NCI-H146 treated with DMSO at 0.1 percent for 48 hours (cell line): ENCODE measurements around the gene S100A8.
"Not testable (repeated sequence)": the region's sequence is repeated elsewhere in the genome, so short reads cannot be mapped to it uniquely, and the experiment has no call there.

Experiments used
- DNase-seq: peaks from one replicate; lab custom pipeline; 2025; ENCODE audit not compliant: unreplicated experiment; lab: John Stamatoyannopoulos, UW

Gene S100A8

DNA sequence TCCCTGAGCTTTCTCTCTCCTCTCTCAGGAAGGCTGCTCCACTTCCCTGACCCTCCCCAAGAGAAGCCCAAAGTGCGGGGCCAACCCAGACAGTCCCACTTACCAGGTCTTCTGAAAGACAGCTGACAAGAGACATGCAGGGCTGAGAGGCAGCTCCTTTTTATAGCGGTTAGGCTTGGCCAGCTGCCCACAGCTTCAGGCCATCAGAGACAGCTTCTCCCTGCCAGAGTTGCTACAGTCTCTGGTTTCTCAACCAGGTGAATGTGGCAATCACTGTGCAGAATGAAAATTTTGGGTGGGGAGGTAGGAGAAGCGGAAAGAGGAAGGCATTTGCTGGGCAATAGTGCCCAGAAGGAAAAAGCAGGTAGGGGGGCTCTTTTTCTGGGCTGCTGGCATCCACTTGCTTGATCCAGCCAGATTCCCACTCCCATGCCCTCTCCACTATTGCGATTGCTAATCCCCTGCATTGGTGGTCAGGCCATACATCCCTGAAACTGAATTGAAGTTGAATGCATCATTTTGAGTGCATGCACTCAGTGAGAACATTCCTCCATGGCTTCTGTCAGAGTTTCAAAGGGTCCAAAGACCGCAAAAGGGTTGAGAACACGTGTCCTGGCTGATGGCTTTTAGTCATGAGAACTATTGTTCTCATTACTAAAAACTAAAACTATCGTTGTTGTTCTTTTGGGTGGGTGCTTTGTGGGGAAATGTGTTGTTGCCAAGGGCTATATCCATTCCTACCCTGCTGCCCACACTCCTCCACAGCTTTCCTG lies at the start of gene S100A8:
S100A8 (minus strand) TSS at position 136 of the 773 bp plus-strand sequence. CDS start 538 bp downstream, outside the sequence.
- no peak for DNase-seq

DNA sequence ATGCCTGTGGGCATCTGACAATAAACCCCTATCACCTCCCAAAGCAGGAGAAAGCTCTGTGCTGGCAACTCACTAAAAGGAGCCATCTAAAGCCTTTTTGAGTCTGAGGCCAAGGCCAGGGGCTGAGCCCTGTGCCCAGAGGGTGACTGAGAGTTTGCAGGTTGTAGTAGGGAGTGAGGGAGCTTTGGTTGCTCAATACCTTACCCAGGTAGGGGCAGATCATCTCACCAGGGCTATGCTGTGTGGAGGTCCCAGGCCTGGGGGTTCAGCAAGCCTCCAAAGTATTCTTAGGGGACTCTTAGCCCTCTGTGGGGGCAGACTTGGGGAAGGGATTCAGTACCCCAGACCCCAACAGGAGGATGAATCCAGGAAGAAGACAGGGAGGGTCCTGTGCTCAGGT lies 48.4 kb upstream of the S100A8 start:
- DNase-seq, result no peak

DNA sequence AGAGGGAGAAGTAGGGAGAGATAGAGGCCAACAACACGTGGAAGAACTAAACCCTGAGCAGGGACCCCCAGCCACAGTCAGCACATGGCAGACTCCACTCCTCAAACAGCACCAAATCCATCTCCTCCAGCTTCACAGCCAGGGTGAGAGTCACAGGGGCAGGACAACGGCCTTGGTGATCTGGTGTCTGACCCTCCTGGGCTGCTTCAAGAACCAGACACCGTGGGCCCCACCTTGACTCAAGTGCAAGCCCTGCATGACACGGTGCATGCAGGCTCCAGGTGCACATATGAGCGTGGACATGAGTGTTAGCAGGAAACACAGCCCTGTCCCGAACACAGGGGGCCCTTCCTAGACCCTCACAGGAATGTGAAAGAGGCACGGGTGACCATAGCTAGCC lies 47.7 kb upstream of the S100A8 start:
- no peak for DNase-seq

DNA sequence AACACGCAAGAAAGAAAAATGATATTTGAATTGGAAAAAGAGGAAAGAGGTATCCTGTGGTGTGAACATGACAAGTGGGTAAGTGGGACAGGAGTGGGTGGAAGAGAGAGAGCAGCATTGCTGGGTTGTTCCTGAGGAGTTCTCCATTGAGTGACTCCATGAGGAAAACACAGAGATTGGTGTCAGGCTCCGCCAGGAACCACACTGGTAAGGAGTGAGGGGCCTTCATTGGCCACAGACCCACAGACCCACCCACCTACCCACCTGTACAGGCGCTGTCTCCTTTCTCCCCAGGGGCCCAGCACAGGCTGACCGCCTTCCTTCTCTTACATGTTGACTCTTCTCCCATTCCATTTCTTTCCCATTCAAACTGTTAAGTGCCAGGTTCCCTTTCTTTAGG lies 46.4 kb upstream of the S100A8 start:
- DNase-seq, result no peak

DNA sequence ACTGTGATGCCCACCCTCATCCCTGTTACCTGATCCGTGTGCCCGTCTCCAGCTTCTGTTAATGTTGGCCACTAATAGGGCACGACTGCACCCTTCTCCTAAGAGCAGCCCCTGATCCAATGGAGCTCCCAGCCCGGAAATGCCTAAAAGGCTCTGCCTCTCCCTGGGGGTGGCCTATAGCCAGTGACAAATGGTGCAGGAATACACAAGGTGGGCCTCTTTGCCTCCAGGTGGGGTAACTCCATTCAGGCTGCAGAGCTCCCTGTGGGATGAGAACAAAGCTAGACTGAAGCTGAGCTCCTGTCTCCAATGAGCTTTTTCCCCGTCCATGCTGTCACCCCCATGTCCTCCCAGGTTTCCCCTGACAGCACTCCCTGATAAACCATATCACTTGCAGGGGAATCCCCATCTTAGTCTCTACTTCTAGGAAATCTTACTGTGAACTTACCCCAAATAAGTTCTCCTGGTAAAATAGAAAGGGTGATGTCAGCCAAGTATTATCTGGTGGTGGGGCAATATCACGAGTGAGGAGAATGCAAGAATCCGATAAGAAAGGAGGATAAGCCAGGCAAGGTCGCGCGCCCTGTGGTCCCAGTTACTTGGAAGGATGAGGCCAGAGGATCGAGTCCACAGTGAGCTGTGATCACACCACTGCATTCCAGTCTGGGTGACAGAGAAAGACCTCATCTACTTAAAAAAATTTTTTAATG lies 44.0 kb upstream of the S100A8 start:
- no peak for DNase-seq

DNA sequence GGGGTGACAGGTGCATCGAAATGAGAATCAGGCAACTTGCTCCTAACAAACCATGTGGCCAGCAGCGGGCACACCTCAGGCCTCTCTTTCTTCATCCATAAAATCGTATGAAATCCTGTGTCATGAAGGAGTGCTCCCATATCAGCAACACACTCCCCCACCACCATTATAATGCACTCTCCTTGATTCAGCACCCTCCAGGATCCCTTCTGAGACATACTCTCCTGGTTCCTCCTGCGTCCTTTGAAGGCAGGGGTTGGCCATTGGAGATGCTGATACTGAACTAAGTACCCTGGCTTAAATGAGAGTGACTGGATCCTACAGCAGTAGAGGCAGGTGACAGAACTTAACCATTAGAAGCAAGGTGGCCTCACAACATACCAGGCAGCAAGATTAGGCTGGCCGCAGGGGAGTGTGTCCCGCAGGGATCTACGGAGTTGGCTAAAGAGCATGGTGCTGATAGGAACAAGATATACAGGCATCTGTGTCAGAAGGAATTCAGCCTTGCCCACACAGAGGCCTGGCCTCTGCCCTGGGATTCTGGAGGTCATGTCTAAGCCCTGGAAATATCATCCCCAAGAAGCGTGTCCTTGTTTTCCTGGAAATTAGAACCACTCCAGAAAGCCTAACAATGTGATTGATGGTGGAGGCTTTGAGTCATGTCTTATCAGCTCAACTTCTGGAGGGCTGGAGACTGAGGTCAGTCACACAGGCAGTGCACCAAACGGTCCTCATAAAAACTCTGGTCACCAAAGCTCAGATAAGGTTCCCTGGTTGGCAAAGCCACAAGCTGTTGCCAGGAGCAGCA lies 42.2 kb upstream of the S100A8 start:
- no peak for DNase-seq

DNA sequence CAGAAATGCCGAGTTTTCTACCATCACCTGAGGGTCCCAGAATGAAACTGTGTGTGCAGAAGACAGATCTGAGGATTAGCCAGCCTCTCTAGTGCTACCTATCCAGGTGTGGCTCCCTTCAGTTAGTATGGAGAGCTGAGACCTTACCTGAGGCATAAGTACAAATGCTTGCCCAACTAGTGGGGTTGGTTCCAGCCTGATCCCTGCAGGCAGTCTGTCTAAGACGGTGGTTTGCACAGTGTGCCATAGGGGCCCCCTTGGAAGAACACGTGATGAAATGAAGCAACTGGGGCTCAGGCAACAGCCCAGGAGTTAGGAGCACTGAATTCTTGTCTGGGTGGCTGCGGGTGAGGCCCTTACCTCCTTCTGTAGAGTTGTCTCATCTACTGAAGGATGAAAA lies 41.1 kb upstream of the S100A8 start:
- no peak for DNase-seq

DNA sequence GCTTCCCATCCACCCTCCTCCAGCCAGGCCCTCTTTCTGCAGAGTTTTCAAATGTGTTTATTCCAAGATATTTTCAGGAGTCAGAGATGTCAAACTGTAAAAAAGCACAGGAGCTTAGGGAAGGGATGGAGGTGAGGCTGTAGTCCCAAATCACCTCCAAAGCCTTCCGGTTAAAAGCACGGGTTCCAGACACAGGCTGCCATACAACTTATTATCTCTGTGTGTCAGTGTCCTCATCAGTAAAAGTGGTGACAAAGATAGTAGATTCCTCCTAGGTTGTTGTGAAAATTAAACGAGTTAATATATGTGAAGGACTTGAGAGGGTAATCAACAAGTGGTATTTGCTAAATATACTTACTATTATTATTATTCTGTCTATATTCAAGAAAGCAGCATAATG lies 40.6 kb upstream of the S100A8 start:
- DNase-seq, result no peak

DNA sequence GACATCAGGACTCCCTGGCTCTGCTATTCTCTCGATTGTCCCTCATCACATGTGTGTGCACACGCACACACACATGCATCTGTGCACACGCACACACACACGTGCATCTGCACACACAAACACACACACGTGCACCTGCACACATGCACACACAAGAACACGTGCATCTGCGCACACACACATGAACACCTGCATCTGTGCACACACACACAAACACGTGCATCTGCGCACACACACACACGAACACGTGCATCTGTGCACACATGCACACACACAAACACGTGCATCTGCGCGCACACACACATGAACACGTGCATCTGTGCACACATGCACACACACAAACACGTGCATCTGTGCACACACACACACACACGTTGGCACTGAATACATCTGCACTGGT lies 40.1 kb upstream of the S100A8 start:
- no peak for DNase-seq

DNA sequence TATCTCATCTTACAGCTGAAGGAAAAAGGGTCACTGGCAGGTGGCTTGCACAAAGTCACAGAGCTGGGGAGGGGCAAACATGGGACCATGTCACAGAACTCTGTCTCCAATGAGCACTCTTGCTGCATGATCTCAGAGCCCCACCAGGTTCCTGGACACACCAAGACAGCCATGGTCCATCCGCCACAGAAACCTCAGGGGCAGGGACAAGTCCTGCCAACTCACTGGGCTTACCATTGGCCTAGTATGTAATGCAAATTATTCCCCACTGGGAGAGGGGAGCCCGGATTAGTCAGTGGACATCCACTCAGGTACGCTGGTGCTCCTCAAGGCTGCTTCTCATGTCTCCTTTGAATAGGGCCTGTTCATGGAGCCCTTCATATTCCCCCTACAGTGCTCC lies 39.7 kb upstream of the S100A8 start:
- DNase-seq, result no peak

DNA sequence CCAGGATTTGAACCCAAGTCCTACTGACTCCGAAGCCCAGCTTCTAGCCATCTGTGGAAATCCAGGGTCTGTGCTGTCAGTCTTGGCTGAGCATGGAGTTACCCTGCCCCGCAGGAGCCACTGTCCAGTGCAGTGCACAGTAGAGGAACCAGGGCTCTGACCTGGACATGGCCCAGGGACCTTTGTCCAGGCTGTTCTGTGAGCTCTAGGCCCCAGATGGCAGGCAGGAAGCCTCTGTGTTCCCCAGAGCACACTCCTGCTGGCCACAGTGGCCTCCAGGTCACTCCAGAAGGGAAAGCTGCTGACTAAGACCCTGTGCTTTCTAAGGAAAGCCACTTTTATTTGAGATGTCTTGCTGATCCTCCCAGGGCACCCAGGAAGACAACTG lies 39.3 kb upstream of the S100A8 start:
- no peak for DNase-seq

DNA sequence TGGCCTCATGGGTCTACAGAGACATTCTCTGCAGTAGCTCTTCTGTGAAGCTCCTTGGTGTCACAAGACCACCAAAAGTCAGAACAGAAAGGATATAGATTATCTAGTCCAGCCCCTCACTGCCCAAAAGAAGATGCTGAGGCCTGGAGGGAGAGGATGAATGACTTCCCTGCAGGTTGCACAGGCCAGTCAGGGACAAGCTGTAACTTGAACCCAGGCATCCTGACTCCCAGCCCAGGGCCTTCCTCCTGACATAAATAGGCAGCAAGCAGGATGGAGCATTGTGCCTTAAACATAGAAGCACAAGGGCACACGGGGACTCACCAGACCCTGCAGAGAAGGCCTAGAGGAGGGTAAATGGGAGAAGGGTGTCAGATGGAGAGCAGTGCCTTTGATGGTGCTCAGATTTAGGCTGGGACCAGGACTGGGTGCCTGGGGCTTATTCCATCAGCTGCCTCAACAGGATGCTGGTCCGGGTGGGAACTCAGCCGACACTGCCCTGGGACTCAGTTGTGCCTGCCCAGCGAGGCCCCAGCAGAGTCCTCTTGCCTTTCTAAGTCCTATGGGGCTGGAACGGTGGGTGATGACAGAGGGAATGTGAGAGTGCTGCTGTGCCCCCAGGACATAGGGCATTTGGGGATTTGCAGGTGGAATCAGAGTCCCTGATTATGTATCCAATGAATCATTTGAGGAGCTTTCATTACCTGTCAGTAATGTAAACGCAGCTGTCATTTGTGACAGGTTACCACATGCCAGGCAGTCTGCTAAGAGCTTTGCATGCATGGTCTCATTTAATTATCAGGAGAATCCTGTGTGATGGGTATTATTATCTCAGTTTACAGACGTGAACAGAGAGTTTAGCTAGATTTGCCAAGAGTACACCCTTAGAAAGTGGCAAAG lies 38.6 kb upstream of the S100A8 start:
- DNase-seq, result peak; percentile 93

DNA sequence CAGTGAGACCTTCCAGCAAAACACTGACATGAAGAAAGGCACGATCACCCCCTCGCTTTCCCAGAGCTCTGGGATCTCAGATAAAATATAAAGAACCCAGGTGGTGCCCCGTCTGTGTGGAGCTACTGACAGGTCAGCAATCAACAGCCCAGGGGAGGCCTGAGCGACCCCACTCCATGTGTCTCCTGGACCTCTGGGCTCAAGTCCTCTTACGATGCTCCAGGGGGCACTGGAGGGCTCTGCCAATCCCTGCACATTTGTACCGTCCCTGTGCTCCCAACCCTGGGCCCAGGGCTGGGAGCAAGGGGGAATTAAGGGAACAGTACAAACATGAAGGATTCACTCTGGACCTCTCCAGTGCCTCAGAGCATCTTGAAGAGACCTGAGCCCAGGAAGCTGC lies 37.9 kb upstream of the S100A8 start:
- peak; percentile 29 for DNase-seq

DNA sequence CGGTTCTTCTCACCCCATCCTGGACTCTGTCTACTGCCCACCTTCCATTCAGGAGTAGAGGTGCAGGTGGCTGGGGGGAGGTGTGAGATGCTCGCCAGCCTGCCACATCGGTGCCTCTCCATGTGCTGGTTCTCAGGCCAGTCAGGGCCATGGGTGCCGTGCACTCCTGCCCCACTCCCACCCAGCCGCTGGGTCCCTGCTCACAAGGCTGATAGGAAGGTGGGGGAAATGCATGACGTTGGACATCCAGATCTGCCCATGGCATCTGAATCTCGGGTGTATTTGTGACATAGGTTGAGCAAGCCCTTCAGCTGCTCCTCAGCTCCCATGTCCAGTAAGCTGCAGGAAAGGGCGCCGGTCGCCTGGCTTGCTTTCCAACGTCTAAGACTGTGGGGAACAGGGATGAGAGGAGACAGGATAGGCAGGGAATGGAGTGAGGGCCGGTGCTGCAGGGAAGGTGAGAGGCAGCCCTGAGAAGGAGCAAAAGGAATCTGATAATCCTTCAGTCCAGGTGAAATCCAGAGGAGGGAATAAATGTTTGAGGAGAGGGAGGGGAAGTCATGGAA lies 37.3 kb upstream of the S100A8 start:
- no peak for DNase-seq

DNA sequence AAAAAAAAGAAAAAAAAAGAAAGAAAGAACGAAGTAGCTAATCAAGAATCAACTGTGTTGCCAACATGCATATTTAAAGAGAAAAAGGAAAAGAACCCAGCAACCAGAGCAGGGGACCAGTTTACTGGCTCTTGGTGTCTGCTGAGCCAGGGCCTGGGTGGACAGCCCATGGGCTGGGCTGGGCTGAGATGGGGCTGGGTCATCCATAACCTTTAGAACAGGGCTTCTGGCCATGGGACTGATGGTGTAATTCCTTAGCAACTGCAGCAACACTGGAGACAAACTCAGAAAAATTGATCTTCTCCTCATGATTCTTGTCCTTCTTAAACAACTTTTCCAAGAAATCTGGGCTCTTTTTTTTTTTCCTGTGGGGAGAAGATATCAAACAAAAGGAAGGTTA lies 35.9 kb upstream of the S100A8 start:
- no peak for DNase-seq

DNA sequence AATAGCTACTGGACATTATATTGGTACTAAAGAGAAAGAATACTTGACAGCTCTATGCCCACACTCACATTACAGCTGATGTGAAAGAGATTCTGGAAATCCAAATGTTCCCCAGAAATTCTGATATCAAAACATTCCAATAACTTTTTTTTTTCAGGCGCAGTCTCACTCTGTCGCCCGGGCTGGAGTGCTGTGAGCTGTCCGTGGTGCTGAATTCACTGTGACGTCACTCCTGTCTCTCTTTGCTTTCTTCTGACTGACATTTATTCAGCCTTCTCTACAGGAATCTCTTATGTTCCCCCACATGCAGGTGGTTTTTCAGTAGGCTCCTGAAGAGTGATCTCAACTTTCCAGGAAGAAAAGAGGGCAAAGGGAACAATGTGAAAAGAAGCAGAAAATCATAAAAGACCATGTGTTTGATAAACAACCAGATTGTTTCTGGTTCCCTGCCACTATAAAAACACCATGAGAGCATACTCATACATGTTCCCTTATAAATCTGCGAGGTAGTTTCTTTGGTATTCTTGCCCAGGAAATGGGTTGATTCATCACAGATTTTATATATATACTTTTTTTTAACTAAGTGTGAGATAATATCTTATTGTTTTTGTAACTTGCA lies 31.7 kb upstream of the S100A8 start:
- DNase-seq, result no peak

DNA sequence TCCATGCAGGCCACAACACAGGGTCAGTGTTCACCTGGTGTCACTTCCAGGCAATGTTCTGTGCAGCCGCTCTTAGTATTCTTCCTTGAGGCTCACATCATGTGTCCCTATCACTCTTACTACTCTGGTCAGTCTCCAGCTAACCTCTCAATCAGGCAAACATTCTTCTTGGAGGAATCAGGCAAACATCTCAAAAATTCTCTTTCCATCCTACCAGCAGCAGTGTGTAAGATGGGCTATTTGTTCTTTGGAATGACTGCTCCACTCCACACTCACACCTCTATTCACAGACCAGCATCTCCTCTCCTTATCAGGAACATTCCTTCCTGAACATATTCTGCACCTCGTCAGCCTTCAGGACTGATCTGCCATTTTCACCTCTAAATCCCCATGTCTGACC lies 29.4 kb upstream of the S100A8 start:
- DNase-seq, result no peak

DNA sequence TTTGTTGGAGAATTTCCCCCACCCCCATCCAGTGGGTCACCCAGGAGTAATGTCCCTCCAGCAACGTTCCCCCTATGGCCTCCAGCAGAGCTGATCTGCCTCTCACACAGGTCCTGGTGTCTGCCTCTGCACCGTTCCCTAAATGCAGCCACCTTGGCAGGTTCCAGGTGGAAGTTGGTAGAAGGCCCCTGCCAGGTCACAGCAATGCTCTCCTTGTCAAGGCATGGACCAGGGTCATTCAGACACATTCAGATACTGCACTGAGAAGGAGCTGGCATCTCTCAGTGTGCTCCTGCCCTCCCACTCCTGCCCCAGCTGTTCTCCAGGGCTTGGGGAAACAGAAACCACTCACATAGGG lies 28.5 kb upstream of the S100A8 start:
- not testable (repeated sequence) for DNase-seq

DNA sequence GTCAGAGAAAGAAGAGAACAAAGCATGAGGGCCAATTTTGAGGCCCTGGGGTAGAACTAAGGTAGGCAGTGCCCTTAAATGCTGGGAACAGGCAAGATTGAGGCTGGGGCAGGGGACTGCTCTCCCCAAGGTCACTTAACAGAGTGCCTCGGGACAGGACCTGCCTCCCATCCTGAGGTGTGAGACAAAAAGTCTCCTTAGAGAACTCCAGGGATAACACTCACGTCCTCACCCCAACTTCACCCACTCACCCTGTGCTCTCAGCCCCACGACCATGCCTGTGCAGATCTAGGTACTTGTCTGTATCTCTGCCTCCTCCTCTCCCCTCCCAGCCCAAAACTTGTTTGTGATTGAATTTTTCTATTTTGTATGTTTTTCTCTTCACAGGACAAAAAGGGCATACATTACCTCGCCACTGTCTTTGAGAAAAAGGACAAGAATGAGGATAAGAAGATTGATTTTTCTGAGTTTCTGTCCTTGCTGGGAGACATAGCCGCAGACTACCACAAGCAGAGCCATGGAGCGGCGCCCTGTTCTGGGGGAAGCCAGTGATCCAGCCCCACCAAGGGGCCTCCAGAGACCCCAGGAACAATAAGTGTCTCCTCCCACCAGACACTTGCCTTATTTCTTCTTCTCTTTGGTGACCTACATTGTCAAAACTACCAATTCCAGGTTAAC lies 28.0 kb upstream of the S100A8 start:
- DNase-seq, result not testable (repeated sequence)
